SH-SY5Y (cell line): ENCODE measurements around the gene RBPJ.

Experiments used
- GATA2 ChIP-seq: IDR thresholded peaks from 2 replicates; pipeline ENCODE4 v1.6.1; 2011; ENCODE audit warnings: mild to moderate bottlenecking, low read depth, low read length
- GATA3 ChIP-seq: IDR thresholded peaks from 2 replicates; pipeline ENCODE4 v1.6.1; 2011; ENCODE audit warnings: low read depth, mild to moderate bottlenecking, low read length, moderate library complexity

DNA sequence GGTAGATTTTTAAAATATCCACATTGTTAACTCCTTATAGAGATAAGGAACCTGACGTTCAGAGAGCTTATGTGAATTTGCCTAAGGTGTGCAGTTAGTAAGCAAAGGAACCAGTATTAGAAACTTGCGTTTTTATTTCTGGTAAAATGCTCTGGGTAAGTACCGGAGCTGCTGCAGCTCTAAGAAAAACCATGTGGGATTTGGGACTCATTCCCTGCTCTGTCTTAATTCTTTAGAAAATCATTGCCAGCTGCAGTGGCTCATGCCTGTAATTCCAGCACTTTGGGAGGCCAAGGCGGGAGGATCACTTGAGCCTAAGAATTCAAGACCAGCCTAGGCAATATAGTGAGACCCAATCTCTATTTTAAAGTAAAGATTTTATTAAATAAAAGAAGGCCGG lies 163.7 kb downstream of the RBPJ start:
- no peak for TF ChIP-seq GATA2
- TF ChIP-seq GATA3 = no peak
